ENCODE results near the gene CLN5.
"Not testable (repeated sequence)": the region's sequence is repeated elsewhere in the genome, so short reads cannot be mapped to it uniquely, and the experiment has no call there.

Gene CLN5

GRCh38 chr13:76975863-76976262 lies 16.0 kb upstream of the CLN5 start:
- DNase-seq (ENCODE audit: low spot score) = no peak

DNA sequence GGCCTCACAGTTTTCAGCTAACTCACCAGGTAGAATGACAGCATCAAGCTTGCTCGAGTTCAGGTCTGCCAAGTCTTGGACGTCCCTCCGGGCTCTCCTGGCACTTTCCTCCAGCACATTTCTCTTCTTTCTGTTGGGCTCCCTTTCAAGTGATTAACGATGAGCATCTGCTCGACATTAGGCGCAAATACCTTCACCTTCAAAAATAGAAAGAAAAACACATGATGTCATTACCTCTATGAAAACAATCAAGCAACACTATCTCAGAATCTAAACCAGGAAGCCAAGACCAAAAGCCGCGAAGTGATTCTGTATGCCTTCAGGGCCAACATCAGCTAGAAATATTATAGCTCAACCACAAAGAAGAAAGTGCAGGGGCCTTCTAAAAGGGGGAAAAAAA lies 15.4 kb upstream of the CLN5 start:
- DNase-seq (ENCODE audit: low spot score) = peak; percentile 26

GRCh38 chr13:76976929-76977328 lies 15.0 kb upstream of the CLN5 start:
- DNase-seq (ENCODE audit: low spot score) = no peak

DNA sequence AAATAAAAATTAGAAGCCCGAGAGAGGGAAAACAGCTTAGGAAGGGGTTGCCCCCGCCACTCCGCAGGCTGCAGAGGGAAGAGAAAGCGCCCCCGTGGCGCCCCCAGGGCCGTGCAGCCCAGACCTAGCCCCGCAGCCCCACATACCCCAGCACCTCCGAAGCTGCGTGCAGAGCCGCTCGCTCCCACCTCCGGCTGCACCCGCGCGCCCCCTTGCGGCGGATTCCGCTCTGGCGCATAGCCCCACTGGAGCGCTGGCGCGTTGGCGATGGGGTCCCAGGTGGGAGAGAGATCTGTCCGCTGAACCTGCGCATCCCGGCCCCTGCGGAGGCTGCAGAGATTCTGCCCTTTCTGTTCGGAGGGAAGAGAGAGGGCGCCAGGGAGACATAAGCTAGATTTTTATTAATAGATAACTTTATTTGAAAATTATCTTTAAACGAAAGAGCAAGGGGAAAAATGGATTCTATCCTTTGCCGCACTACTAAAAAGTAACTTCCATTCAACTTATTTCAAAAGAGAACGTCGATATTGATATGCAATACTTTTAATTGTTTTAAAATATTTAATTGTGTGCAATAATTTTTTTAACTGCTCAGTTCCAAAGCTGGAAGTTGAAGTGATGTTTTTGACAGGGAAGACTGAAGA lies 11.7 kb upstream of the CLN5 start:
- DNase-seq (ENCODE audit: low spot score) = peak; percentile 86

- DNase-seq (ENCODE audit: low spot score) = no peak
Observed at GRCh38 chr13:76982061-76982460, 9.8 kb upstream of the CLN5 start.

- no peak for DNase-seq (ENCODE audit: low spot score)
Observed at GRCh38 chr13:76983676-76984075, 8.2 kb upstream of the CLN5 start.

- DNase-seq (ENCODE audit: low spot score) = peak; percentile 85
Observed at GRCh38 chr13:76991432-76991795, 467 bp upstream of the CLN5 start.

DNA sequence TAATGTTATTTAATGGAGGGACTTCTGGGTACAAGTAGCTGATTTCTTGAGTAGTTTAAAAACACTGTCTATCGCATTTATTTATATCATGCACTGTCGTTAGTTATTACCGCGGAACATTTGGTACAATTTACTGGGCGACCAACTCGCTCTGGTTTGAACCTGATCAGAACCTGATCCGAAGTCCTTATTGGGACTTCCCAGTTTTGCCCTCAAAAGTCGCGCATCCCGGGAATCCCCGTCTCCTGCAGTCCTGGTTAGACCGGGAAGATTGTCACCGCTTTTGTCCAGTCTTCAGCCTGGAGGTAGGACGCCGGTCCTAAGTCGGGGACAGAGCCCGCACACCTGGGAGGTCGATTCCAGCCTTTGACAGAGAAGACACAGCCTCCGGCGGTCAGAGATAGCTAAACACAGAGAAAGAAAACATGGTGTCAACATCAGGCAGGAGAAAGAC lies 694 bp downstream of the CLN5 start:
- peak; percentile 14 for DNase-seq (ENCODE audit: low spot score)

- DNase-seq (ENCODE audit: low spot score) = no peak
Observed at GRCh38 chr13:76993021-76993420, 1.1 kb downstream of the CLN5 start.

DNA sequence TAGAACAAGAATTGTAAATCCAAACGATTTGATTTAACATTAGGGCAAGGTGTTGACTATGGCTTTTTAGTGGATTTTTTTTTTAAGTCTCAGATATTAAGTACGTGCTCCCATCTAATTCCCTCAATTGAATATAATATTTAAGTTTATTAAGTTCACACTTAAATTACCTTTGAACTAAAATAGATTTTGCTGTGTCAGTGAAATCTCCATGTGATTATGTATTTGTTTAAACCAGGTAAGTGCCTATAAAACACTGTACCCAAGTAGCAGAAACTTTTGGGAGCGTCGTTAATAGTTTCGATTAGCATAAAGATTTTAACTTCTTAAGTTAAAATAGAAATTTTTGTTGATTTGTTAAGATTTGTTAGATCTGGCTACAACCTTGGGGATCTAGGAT lies 1.6 kb downstream of the CLN5 start:
- DNase-seq (ENCODE audit: low spot score) = no peak

- no peak for DNase-seq (ENCODE audit: low spot score)
Observed at GRCh38 chr13:76994281-76994680, 2.4 kb downstream of the CLN5 start.

DNA sequence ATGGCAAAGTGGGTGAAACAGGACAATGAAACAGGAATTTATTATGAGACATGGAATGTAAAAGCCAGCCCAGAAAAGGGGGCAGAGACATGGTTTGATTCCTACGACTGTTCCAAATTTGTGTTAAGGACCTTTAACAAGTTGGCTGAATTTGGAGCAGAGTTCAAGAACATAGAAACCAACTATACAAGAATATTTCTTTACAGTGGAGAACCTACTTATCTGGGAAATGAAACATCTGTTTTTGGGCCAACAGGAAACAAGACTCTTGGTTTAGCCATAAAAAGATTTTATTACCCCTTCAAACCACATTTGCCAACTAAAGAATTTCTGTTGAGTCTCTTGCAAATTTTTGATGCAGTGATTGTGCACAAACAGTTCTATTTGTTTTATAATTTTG lies 8.6 kb downstream of the CLN5 start:
- no peak for DNase-seq (ENCODE audit: low spot score)

- no peak for DNase-seq (ENCODE audit: low spot score)
Observed at GRCh38 chr13:77001540-77001939, 9.7 kb downstream of the CLN5 start.

DNA sequence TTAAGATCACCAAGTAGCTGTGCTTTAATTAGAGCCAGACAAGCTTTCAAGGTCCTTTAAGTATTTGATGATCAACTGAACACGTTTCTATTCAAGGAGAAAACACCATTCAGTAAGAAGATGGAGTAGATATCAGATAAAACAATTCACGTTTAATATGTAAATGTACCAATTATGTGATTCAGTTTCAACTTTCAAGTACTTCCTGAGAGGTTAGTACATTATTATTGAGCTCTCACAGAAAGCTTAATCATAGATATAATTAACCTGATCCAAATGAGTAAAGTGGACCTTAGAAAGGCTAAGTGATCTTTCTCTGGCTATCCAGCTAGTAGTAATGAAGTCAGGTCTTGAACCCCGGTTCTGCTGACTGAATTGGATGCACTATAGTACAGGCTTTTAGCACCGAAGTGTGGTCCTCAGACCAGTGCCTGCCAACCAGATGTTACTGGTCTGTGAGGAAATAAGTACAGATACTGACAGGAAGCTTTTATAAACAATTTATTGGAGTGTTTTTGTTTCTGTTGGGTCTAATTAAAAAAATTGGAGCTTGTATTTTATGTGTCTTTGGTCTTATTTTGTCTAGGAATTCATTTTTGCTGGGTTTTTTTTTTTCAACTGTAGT lies 10.2 kb downstream of the CLN5 start:
- no peak for DNase-seq (ENCODE audit: low spot score)

DNA sequence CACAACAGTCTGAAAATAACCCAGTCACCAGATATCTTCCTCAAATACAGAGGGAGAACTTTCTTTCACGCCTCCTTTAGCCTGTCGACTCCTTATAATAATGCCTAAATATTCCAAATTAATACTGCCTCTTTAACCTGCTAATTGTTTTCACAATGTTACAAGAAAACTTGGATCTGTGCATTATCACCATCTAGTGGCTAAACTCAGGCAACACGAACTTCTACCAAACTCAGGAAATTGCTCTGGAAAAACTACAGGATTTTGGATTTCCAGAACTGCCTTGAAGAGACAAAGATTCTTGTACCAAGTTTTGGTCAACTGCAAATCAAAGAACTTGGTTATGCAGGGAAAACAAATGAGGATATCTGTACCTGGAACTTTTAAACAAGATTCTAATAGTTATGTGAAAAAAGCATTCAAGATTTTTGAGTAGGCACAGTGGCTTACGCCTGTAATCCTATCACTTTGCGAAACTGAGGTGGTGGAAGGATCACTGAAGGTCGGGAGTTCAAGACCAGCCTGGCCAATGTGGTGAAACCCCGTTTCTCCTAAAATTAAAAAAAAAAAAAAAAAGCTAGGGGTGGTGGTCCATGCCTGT lies 10.8 kb downstream of the CLN5 start:
- DNase-seq (ENCODE audit: low spot score) = no peak

- DNase-seq (ENCODE audit: low spot score) = not testable (repeated sequence)
Observed at GRCh38 chr13:77008337-77008736, 16.5 kb downstream of the CLN5 start.

GRCh38 chr13:77009011-77009410 lies 17.1 kb downstream of the CLN5 start:
- peak; percentile 30 for DNase-seq (ENCODE audit: low spot score)

GRCh38 chr13:77009719-77010118 lies 17.8 kb downstream of the CLN5 start:
- not testable (repeated sequence) for DNase-seq (ENCODE audit: low spot score)

GRCh38 chr13:77013853-77014542 lies 22.1 kb downstream of the CLN5 start:
- no peak for DNase-seq (ENCODE audit: low spot score)

GRCh38 chr13:77014906-77015685 lies 23.2 kb downstream of the CLN5 start:
- no peak for DNase-seq (ENCODE audit: low spot score)

DNA sequence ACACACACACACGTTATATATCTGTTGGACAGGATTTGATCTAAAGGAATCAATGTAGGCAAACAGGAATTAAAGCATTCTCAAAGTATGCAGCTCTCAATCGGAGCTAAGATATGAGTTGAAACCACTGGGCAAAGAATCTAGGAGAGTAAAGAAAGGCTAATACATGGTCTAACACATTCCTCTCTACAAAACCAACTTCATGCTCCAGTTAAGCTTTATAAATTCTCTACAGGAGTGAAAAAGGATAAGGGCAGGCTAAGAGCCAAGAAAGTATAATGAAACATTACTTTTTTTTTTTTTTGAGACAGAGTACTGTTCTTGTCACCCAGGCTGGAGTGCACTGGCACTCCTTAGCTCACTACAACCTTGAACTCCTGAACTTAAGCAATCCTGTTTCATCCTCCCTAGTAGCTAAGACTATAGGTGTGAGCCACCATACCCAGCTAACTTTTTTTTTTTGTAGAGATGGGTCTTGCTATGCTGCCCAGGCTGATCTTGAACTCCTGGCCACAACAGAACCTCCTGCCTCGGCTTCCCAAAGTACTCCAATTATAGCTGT lies 24.5 kb downstream of the CLN5 start:
- no peak for DNase-seq (ENCODE audit: low spot score)

Measured in CD4-positive, alpha-beta T cell treated with Interleukin-15 for 4 hours (primary cell).